Aorta (tissue), 5 donors: ENCODE results near the gene EXOC3L1. TPM values are rescaled to one million over a fixed set of nuclear protein-coding genes. Genes with fewer than 3 reads are reported as not detected.

Experiments used
- ATAC-seq: fragments of 200-7000 bp; cut with Tn5 transposase; one replicate; pipeline ENCODE4 v1.9.1; 2022; ENCODE audit warnings: moderate library complexity; ENCODE audit not compliant: low FRiP score
- DNase-seq, 2 donors: peaks; one replicate each; pipeline ENCODE4 v3.0.0-alpha.2; 2020
- H3K27ac ChIP-seq, 2 donors: one replicate each; pipeline ENCODE4 v1.5.1; 2013; ENCODE audit warnings: low read length in 2 of 2, mild to moderate bottlenecking in 2 of 2, moderate library complexity in 2 of 2, control low read depth in 1 of 2, inconsistent platforms in 1 of 2, low read depth in 1 of 2
- H3K27me3 ChIP-seq, 2 donors: one replicate each; pipeline ENCODE4 v1.6.1; 2013; ENCODE audit warnings: control low read depth in 1 of 2, low read length in 1 of 2, mild to moderate bottlenecking in 1 of 2, moderate library complexity in 1 of 2; ENCODE audit not compliant: insufficient read depth in 2 of 2, control insufficient read depth in 1 of 2
- H3K36me3 ChIP-seq, 2 donors: one replicate each; pipeline ENCODE4 v1.6.1; 2013; ENCODE audit warnings: control low read depth in 1 of 2, low read length in 1 of 2, mild to moderate bottlenecking in 1 of 2; ENCODE audit not compliant: insufficient read depth in 2 of 2, control insufficient read depth in 1 of 2
- H3K4me1 ChIP-seq, 2 donors: one replicate each; pipeline ENCODE4 v1.6.1; 2013; ENCODE audit warnings: low read length in 2 of 2, control low read depth in 1 of 2, mild to moderate bottlenecking in 1 of 2, moderate library complexity in 1 of 2; ENCODE audit not compliant: insufficient read depth in 2 of 2, control insufficient read depth in 1 of 2
- H3K4me3 ChIP-seq, 2 donors: one replicate each; pipeline ENCODE4 v1.5.1; 2013; ENCODE audit warnings: low read length in 2 of 2, control low read depth in 1 of 2, mild to moderate bottlenecking in 1 of 2
- H3K9me3 ChIP-seq: one replicate; pipeline ENCODE4 v1.6.1; 2013; ENCODE audit warnings: mild to moderate bottlenecking, low read length; ENCODE audit not compliant: control insufficient read depth
- WGBS, 2 donors: extraction: QIAGEN DNeasy Blood & Tissue Kit; methylation state at CpG; one replicate each; pipeline ENCODE4 v1.1.7; 2013; 5-methylcytosine and 5-hydroxymethylcytosine counted together
- intact Hi-C, 2 donors: fragments of 100-400 bp; cut with DNase I; formaldehyde crosslinking; loops; one replicate each; pipeline versions ENCODE4 v1.14.2 to v1.15.0; 2022
- polyA plus RNA-seq, 2 donors: library from polyadenylated mRNA; stranded (reverse); fragments of 200-250 nt; gene quantifications; one replicate each; pipeline ENCODE4 v1.2.3, GENCODE V29; 2013
- total RNA-seq, 2 donors: library from RNA; stranded (reverse); fragmentation: NEBNext Ultra II Directional; extraction: Animal tissue kit (Norgen Biotek cat#: 25700); gene quantifications; one replicate each; pipeline ENCODE4 v1.2.1, GENCODE V29; 2021
- donor health status: healthy with polysubstance abuse.
- donor health status: Bipolar disorder and iron deficiency.
- donor health status: DM: no; HTN: no; CAD: no.
- donor health status: DM: no; HTN: no; CAD: no.
- donor health status: DM: yes; HTN: yes; CAD: no.

Gene EXOC3L1
- total and polyA plus RNA-seq, 4 donors = 0.51 to 4.4 (median 1.5) TPM

DNA sequence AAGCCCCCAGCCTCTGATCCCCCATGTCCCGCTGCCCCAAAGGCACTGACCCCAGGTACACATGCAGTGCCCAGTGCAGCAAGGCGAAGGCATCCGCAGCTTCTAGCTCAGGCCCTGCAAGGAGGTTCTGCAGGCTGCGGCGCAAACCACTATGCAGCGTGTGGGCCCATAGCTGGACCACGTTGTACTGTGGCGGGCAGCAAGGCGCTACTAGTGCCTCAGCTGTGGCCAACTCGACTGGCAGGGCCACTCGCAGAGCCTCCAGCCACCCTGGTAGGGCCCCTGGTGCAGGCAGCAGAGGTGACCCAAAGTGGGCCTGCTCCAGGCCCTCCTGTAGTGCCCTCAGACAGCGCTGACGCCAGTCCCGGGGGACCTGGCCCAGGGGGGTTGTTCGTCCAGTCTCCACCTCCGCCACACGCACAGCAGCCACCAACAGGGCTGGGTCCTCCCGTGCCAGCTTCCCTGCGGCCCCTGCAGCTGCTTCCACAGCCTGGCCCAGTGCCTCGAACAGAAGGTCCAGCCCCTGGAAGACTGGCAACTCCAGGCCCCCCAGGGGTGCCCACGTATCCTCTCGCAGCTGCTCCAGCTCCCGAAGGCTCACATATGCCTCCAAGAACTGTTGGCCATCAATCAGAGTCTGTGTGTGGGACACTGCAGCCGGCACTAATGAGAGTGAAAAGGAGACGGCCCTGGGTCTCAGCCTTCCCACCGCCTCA lies 2.6 kb downstream of the EXOC3L1 start:
- Histone ChIP-seq H3K9me3 (no peaks in the 10 kb centered on the region), H3K27me3 (no peaks in the 10 kb centered on the region), H3K36me3 (no peaks in the 10 kb centered on the region), H3K27ac (no peak overlapping the region), H3K4me1 (no peaks in the 10 kb centered on the region), H3K4me3 (no peak overlapping the region)
- DNase-seq (no peak), ATAC-seq (no peak)
- intact Hi-C loops = loop anchor here (10.0 kb wide), 2 partner anchors 213 to 293 kb away; no protein-coding TSS in a partner anchor
- WGBS, 2 donors = 84 to 86% methylated on average over 26 of the region's 26 CpGs

DNA sequence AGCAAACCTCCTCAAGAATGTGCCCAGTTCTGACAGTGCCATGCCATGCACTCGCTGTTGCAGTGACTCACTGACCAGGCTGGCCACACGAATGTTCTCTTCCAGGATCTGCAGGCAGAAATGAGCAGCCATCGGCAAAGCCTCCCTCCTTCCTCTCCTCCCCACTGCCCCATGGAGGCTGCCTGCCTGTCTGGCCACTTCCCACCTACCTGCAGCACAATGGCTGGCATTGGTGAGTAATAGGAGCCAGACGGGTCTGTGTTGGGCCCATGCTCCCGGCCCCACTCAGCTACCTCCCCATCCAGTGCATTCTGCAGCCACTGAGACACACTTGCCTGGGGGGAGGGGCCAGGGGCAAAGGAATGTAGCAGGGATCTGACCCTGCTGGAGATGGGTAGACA lies 3.4 kb downstream of the EXOC3L1 start:
- WGBS, 2 donors = 44 to 48% methylated on average over 5 of the region's 5 CpGs
- H3K27me3 ChIP-seq = no peaks in the 10 kb centered on the region
- ATAC-seq = no peak
- no peak overlapping the region for H3K27ac ChIP-seq
- H3K4me1 ChIP-seq = no peaks in the 10 kb centered on the region
- no peak for DNase-seq
- intact Hi-C loops = loop anchor here (10.0 kb wide), 2 partner anchors 212 to 292 kb away; no protein-coding TSS in a partner anchor
- H3K9me3 ChIP-seq = no peaks in the 10 kb centered on the region
- no peaks in the 10 kb centered on the region for H3K36me3 ChIP-seq
- H3K4me3 ChIP-seq = no peak overlapping the region

DNA sequence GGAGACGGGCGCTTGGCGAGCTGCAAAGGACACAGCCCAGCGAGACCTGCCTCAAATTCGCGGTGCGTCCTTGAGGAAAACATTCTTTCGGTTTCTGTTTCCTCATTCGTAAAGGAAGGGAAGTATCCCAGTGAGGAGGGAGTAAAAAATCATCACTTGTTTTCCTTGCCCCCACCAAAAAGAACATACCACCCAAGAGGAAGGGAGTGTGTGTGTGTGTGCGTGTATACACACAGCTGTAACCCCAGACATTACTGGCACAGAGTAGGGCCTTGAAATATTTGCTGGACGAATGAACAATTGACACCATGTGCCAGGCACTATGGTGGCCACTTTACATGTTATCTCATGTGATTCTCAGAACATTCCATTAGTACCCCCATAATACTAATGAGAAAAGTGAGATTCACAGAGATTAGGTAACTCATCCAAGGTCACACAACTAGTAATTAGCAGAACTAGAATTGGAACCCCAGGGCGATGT lies 4.2 kb downstream of the EXOC3L1 start:
- Histone ChIP-seq H3K9me3 (no peaks in the 10 kb centered on the region), H3K4me1 (no peaks in the 10 kb centered on the region), H3K27ac (no peak overlapping the region), H3K4me3 (no peak overlapping the region), H3K36me3 (no peaks in the 10 kb centered on the region), H3K27me3 (no peaks in the 10 kb centered on the region)
- DNase-seq = no peak
- intact Hi-C loops = loop anchor here (1.0 to 10.0 kb wide), 4 partner anchors 27 to 291 kb away; partner anchors contain the start of genes FBXL8 (in 1 of the 2) and TRADD (in 1 of the 2)
- 8 to 11% methylated on average over 12 of the region's 12 CpGs for WGBS, 2 donors
- no peak for ATAC-seq

DNA sequence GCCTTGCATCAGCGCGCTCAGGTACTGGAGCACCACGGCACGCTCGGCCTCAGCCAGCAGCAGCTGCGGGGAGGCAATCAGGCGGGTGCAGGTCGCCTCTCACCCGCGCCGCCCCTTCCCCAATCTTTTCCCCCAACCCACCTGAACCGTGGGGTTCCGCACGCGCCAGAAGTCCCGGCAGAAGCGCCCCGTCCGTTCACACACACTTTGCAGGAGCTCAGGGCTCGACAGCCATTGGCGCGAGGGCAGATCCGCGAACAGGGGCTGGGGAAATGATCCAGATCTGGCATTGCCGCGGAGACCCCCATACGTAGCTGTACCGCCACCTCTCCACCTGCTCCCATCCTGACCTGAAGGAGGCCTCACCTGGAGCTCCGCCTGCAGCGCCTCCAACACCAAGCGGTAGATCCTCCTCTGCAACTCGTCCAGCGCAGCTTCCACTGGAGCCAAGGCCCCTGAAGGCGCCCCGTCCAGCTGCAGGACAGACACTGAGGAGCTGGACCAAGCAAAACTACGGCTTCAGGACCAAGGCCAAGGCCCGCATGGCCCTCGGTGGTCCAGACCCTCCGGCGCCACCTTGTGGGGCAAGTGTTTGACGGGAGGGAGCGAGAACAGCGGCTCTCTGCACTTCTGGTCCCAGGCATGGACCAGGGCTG lies 4.8 kb downstream of the EXOC3L1 start:
- no peaks in the 10 kb centered on the region for H3K4me1 ChIP-seq
- ATAC-seq = peak; percentile 80
- no peaks in the 10 kb centered on the region for H3K27me3 ChIP-seq
- H3K36me3 ChIP-seq = no peaks in the 10 kb centered on the region
- no peak overlapping the region for H3K27ac ChIP-seq
- DNase-seq = peak; percentile 96 to 99
- intact Hi-C loops = loop anchor here (1.0 to 10.0 kb wide), 4 partner anchors 26 to 290 kb away; partner anchors contain the start of genes FBXL8 (in 1 of the 2) and TRADD (in 1 of the 2)
- H3K9me3 ChIP-seq = no peaks in the 10 kb centered on the region
- WGBS, 2 donors = 5 to 7% methylated on average over 41 to 43 of the region's 43 CpGs
- H3K4me3 ChIP-seq = no peak overlapping the region

DNA sequence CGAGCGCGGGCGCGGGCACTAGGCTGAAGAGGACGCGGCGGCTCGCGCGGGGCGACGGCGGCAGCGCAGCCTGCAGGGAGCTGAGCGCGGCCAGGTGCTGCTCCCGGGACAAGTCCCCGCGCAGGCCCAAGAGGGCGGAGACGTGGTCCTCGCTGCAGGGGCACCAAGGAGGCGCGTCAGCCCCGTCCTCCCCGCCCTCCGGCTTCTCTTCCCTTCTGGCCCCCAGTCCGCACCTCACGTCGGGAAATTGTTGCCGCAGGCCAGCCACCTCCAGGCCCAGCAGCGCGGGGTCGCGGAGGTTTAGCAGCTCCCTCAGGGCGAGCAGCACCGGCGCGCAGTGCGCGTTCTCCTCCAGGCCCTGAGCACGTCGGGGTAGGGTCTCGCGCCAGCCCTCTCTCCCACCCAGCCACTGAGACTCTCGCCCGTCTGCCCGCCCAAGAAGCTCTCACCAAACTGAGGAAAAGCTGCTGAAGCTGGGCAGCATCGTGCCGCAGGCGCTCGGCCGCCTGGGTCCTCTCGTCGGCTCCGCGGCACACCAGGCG lies 5.4 kb downstream of the EXOC3L1 start:
- no peaks in the 10 kb centered on the region for H3K4me1 ChIP-seq
- H3K27ac ChIP-seq = peak overlapping the region in 1 of 2 donors; percentile 42
- H3K9me3 ChIP-seq = no peaks in the 10 kb centered on the region
- peak in 1 of 2 donors; percentile 79 for DNase-seq
- H3K36me3 ChIP-seq = no peaks in the 10 kb centered on the region
- H3K4me3 ChIP-seq = peak overlapping the region; percentile 24 to 54
- no peaks in the 10 kb centered on the region for H3K27me3 ChIP-seq
- intact Hi-C loops = loop anchor here (2.0 to 10.0 kb wide), 3 partner anchors 26 to 290 kb away; partner anchors contain the start of genes FBXL8 (in 1 of the 2) and TRADD (in 1 of the 2)
- 4 to 7% methylated on average over 42 to 59 of the region's 59 CpGs for WGBS, 2 donors
- no peak for ATAC-seq

DNA sequence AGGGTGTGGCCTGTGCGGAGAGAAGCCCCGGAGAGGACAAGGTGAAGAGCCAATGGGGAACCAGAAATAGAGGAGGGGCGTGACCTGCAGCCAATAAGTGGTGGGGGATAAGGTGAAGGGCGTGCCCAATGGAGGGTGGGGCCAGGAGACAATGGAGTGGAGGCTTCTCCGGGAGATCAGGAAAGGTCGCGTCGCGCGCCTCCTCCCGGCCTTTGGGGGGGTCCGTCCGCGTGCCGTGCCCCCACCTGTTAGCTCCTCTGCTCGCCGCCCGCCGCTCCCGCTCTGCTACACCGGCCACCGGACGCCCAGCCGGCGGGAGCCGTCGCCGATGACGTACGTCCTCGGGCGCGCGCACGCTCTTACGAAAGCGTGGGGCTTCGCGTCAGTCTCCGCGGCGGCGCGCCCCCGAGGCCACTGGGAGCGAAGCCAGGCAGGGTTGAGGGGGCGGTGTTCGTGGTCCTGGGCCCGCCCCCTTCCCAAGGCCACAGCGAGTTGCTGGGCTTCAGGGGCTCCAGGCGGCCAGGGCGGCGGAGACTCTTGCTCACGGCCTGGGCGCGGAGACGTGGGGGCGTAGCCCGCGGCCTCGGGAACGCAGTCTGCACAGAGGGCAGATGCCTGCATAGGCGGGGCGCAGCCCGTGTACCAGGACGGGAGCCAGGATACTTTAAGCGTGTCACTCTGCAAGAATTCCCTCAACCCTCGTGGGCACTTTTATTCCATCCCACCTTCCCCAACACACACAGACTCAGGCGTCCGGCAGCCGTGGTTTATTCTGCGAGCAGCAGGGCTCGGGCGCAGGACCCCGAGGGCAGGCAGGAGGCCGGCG lies 6.1 kb downstream of the EXOC3L1 start, which contains the start of gene MATCAP1:
MATCAP1 (minus strand) TSS at position 337 of the 826 bp plus-strand sequence. CDS start 3,353 bp downstream, outside the sequence.
- no peaks in the 10 kb centered on the region for H3K9me3 ChIP-seq
- H3K4me1 ChIP-seq = no peaks in the 10 kb centered on the region
- 0% methylated on average over 67 to 77 of the region's 77 CpGs for WGBS, 2 donors
- DNase-seq = peak; percentile 97
- peak within 1 kb of the TSS in 1 of 2 donors; percentile 81 for H3K27ac ChIP-seq
- no peaks in the 10 kb centered on the region for H3K27me3 ChIP-seq
- intact Hi-C loops = loop anchor here (2.0 to 10.0 kb wide), 3 partner anchors 25 to 289 kb away; partner anchors contain the start of genes FBXL8 (in 1 of the 2) and TRADD (in 1 of the 2)
- peak within 1 kb of the TSS; percentile 24 to 54 for H3K4me3 ChIP-seq
- peak; percentile 94 for ATAC-seq
- no peaks in the 10 kb centered on the region for H3K36me3 ChIP-seq

DNA sequence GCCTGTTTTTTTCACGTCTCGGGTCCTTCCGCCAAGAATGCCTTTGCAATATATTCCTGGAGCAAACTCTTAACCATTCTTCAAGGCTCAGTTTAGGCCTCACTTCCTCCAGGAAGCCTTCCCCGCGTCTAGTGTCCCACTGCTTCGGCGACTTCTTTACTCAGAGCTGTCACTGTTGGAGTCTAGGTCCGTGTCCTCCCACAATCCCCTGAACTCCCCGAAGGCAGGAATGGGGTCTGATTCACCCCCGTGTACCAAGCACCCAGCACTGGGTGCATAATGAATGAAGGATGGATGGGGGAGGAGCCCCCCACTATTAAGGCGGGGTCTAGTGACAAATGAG lies 6.7 kb downstream of the EXOC3L1 start:
- H3K4me1 ChIP-seq = no peaks in the 10 kb centered on the region

DNA sequence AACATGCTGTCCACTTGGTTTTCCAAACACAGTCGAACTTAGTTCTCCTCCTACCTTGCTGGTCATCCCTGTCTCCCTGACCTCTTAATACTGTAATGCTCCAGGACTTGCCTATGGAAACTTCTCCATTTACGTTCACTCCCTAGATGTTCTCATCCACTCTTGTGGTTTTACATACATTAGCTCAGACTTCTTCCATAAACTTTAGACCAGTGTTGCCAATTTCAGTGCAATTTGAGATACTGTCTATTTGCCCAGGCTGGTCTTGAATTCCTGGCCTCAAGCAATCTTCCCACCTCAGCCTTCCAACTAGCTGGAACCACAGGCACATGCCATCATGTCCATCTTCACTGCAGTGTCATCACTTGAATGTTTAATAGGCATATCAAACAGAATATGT lies 7.6 kb downstream of the EXOC3L1 start:
- Histone ChIP-seq H3K9me3 (no peaks in the 10 kb centered on the region), H3K36me3 (no peaks in the 10 kb centered on the region), H3K27me3 (peaks cover 0 to 2% of the 10 kb centered on the region in 2 donors), H3K27ac (no peak overlapping the region), H3K4me3 (no peak overlapping the region), H3K4me1 (no peaks in the 10 kb centered on the region)
- no peak for ATAC-seq
- no peak for DNase-seq
- intact Hi-C loops = loop anchor here (10.0 kb wide), 2 partner anchors 207 to 287 kb away; no protein-coding TSS in a partner anchor
- WGBS, 2 donors = 81 to 88% methylated on average over 2 of the region's 2 CpGs

More for the DNA sequence above, 6.7 kb downstream of the EXOC3L1 start:
- Histone ChIP-seq H3K9me3 (no peaks in the 10 kb centered on the region), H3K27me3 (no peaks in the 10 kb centered on the region), H3K27ac (no peak overlapping the region), H3K36me3 (no peaks in the 10 kb centered on the region), H3K4me3 (no peak overlapping the region)
- ATAC-seq (no peak), DNase-seq (peak in 1 of 2 donors; percentile 47)
- intact Hi-C loops = loop anchor here (10.0 kb wide), 2 partner anchors 208 to 288 kb away; no protein-coding TSS in a partner anchor
- 7 to 8% methylated on average over 11 of the region's 11 CpGs for WGBS, 2 donors
